Measurements from ENCODE around the gene CDKN2D.
"Not testable (repeated sequence)": the region's sequence is repeated elsewhere in the genome, so short reads cannot be mapped to it uniquely, and the experiment has no call there.

CDKN2D gene

GRCh38 chr19:10580979-10581631, 12.3 kb upstream of the CDKN2D start:
- peak; percentile 96 for DNase-seq

GRCh38 chr19:10577951-10578350, 9.2 kb upstream of the CDKN2D start:
- DNase-seq, result no peak

DNA sequence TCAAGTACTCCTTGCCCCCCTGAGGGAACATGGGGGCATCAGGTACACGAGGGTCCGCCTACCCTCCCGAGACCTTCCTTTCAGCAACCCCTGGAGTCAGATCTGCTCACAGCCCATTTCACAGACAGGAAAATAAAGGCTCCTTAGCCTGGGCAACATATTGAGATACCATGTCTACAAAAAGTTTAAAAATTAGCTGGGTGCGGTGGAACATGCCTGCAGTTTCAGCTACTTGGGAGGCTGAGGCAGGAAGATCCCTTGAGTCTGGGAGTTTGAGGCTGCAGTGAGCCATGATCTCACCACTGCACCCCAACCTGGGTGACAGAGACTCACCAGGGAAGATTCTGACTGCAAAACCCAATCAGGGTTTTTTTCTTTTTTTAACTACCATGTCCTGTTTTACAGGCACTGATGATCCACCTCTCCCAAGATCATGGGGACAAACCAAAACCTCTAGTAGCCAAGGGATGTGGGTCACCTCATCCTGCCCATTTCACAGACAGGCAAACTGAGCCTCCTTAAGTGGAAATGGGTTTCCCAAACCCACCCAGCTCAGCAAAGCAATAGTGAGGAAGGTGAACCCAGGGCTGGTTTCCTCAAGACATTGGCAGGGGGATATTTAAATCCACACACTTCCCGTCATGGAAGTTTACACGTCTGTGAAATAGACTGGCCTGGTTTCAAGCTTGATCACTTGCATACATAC, 6.4 kb upstream of the CDKN2D start:
- no peak for DNase-seq

DNA sequence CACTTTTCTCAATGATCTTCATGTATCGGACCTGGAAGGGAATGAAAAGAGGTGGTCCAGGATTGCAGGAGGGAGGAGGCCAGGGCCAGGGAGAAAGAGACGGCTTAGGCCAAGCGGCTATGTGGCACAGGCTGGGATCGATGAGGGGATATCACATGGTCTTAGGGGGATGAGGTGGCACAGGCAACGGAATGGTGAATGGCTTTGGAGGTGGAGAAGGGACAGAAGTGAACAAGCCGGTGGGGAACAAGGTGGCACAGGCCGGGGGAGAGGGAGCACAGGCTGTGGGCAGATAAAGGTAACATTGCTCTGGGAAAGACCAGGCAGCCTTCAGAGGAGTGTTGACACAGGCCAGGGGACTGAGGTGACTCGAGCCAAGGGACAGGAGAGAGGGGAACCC, 5.7 kb upstream of the CDKN2D start:
- no peak for DNase-seq

DNA sequence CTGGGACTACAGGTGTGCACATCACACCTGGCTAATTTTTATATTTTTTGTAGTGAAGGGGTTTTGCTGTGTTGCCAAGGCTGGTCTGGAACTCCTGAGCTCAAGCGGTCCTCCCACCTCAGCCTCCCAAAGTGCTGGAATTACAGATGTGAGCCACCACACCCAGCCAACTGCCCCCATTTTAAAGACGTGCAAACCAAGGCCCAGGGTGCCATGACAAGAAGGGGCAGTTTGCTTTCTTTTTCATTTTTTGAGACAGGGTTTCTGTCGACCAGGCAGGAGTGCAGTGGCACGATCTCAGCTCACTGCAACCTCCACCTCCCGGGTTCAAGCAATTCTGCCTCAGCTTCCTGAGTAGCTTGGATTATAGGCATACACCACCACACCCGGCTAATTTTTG, 5.0 kb upstream of the CDKN2D start:
- DNase-seq, result not testable (repeated sequence)

- DNase-seq, result no peak
Measured at GRCh38 chr19:10568062-10568825, 535 bp downstream of the CDKN2D start.

DNA sequence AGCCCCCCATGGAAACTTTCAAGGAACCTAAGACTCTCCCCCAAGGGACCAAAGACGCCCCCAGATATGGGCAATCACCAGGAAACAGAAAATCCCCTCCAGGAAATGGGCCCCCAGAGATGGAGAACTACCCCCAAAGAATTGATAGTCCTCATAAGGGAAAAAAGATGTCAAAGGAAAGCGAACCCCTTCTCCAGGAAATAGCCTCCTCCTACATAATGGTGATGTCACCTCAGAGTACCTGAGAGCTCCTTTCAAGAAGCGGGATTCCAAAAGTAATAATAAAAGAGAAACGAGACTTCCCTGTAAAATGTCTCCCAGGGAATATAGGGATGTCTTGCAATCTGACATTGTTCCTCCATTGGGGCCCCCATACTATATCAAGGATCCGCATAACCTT, 1.1 kb downstream of the CDKN2D start:
- no peak for DNase-seq

GRCh38 chr19:10566658-10567410, 1.9 kb downstream of the CDKN2D start:
- peak; percentile 27 for DNase-seq

GRCh38 chr19:10566408-10566657, 2.4 kb downstream of the CDKN2D start:
- DNase-seq, result peak; percentile 24

DNA sequence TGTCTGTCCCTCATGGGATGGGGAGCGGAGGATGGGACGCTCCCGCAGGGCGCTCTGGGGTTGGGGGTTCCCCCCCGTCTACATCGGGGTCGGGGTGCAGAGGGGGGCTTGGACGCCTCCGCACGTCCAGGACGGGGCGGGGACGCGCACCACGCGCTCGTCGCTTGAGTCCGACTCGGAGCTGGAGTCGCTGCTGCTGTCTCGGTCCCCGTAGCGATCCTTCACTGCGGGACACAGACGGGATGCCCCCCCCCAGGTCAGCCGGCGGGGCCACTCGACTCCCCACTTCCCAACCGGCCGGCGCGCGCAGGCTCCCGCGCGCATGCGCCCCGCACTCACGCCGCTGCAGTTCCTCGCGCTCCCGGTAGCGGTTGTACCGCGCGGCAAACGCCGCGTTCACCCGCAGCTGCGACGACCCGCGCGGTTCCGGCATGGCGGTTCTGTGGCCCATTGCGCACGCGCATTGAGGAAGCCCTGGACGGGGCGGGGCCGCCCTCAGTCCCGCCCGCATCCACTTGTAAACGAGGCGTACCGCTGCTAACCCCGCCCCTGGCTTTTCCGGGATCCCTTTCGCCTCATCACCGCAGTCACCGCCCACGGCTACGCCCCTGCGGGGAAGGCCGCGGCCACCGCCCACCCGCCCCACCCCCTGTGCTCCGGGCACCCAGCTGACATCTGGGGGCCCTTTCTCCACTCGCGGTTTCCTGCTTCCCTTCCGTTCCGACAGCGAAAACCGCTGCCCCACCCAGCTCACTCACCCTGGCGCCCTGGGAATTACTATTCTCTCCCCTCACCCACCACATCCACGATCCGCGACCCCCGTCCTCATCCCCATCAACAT, 3.0 kb downstream of the CDKN2D start, which contains the start of gene KRI1:
Gene KRI1, minus strand, starts transcription at position 444 of the 841 bp plus-strand sequence. Its CDS starts 11 bp downstream, at position 433.
- DNase-seq, result peak; percentile 98

DNA sequence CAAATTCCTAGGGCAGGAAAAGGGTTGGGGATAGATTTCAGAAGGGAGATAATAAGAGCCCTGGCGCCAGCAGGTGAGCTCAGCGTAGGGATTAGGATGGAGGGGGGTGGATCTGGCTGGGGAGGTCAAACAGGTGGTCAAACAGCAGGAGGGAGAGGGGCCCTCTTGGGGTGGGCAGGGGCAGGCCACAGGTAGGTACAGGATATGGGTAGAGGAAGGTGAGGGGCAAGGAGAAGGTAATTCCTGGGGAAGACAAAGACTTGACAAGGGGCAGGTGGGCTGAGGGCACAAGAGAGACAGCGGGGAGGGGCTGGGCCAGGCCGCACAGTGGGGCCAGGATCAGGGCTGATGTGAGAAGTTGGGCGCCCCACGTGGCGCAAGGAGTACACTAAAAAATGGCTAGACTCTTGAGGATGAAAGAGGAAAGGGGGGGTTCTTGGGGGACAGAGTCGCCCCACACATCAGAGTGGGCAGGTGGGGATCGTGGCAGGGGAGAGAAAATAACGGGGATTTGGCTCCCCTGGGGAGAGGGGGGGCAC, 3.7 kb downstream of the CDKN2D start:
- peak; percentile 85 for DNase-seq

GRCh38 chr19:10562609-10563008, 6.2 kb downstream of the CDKN2D start:
- DNase-seq, result no peak

- DNase-seq, result no peak
Measured at GRCh38 chr19:10560154-10560553, 8.6 kb downstream of the CDKN2D start.

- DNase-seq, result no peak
Measured at GRCh38 chr19:10557603-10558197, 11.1 kb downstream of the CDKN2D start.

GRCh38 chr19:10555610-10555973, 13.2 kb downstream of the CDKN2D start:
- no peak for DNase-seq

- no peak for DNase-seq
Measured at GRCh38 chr19:10554760-10555609, 13.8 kb downstream of the CDKN2D start.

DNA sequence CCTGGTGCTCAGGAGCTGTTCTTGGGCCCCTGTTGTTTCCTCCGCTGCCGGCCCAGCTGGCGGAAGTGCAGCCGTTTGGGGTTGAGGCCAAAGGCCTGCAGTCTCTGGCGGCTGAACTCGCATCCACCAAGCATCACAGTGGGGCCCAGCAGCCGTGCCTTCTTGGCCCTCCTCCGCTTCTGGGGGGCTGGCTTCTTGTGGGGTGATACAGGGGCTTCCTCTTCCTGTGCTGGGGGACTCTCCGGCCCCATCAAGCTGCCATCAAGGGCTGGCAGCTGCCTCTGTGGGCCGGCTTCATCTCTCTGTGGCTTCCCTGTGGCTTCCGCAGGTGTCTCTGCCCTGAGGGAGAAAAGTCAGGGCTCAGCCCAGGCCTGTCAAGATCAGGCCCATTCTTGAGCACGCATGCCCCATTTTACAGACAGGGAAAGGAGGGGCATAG, 14.8 kb downstream of the CDKN2D start:
- peak; percentile 34 for DNase-seq

DNA sequence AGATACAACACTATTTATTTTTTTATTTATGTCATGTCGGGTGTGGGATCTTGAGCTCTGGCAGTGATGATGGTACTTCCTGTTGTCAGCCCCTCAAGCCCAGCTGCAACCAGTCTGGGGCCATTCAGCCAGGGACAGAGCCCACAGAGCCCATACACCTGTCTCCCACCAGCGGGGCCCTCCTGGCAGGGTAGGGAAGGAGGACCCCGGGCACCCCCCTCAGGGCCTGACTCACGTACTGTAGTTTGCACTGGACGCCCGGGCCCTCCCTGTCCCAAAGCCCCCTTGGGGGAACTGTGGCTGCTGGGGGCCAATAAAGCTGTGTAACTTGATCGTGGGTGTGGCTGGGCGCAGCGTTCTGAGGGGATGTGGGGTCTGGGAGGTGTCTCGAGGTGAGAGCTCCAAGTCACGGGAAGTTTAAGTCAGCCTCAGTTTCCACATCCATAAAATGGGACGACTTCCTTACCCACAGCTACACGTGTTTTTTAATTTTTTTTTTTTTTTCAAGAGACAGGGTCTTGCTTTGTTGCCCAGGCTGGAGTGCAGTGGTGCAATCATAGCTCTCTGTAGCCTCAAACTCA, 15.6 kb downstream of the CDKN2D start:
- no peak for DNase-seq

- peak; percentile 67 for DNase-seq
Measured at GRCh38 chr19:10552510-10553053, 16.2 kb downstream of the CDKN2D start.

All from hematopoietic multipotent progenitor cell treated with erythropoietin and hydrocortisone succinate and interleukin-3 and kit ligand, for 8 days (in vitro differentiated cells).